WERI-Rb-1 (cell line): ENCODE data around the gene FARS2.

Experiments
- DNase-seq: peaks from one replicate; pipeline ENCODE4 v3.0.0-alpha.2; 2020
- H3K27ac ChIP-seq: fragments of 250-450 bp; sonication (Bioruptor Pico); 2 replicates; pipeline ENCODE4 v1.5.1; 2020; ENCODE audit warnings: mild to moderate bottlenecking, moderate library complexity
- H3K27me3 ChIP-seq: fragments of 250-450 bp; sonication (Bioruptor Pico); 2 replicates; pipeline ENCODE4 v1.5.1; 2021; ENCODE audit warnings: mild to moderate bottlenecking, low read depth, moderate library complexity; ENCODE audit not compliant: insufficient read depth, severe bottlenecking
- H3K36me3 ChIP-seq: fragments of 250-450 bp; sonication (Bioruptor Pico); 2 replicates; pipeline ENCODE4 v1.5.1; 2020; ENCODE audit warnings: mild to moderate bottlenecking, moderate library complexity
- H3K4me3 ChIP-seq: 2 replicates; pipeline ENCODE4 v1.5.1; 2011; ENCODE audit warnings: low read depth, mild to moderate bottlenecking, control low read depth, low read length
- H3K9me3 ChIP-seq: fragments of 250-450 bp; sonication (Bioruptor Pico); 2 replicates; pipeline ENCODE4 v1.5.1; 2021; ENCODE audit warnings: mild to moderate bottlenecking, moderate library complexity; ENCODE audit not compliant: severe bottlenecking
- CTCF ChIP-seq: IDR thresholded peaks from 2 replicates; pipeline ENCODE4 v1.5.1; 2011; ENCODE audit warnings: low read depth, mild to moderate bottlenecking, control low read depth, inconsistent platforms, low read length

Gene FARS2

DNA sequence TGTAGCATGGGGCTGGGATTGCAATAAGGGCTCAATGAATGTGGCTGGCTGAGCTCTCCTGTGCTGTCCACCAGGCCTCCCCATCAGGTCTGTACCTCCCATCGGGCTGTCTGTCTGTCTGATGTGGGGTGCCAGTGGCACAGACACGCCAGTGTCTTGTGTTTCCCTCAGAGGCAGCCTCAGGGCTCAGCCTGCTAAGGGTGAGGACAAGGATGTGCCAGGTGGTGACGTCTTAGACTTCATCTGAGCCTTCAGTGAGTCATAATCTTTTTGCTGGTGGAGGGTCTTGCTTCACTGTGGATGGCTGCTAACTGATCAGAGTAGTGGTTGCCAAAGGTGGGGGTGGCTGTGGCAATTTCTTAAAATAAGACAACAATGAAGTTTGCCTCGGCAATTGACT lies 550.7 kb downstream of the FARS2 start:
- H3K27me3 ChIP-seq: no peaks in the 10 kb centered on the region
- DNase-seq: no peak
- H3K27ac ChIP-seq: no peak overlapping the region
- TF ChIP-seq CTCF: no peak
- no peak overlapping the region for H3K4me3 ChIP-seq
- no peaks in the 10 kb centered on the region for H3K36me3 ChIP-seq
- peaks cover 4% of the 10 kb centered on the region for H3K9me3 ChIP-seq

GRCh38 chr6:5813625-5814027 lies 552.3 kb downstream of the FARS2 start:
- no peak for DNase-seq
- Histone ChIP-seq H3K36me3 (no peaks in the 10 kb centered on the region), H3K4me3 (no peak overlapping the region), H3K9me3 (no peaks in the 10 kb centered on the region), H3K27me3 (no peaks in the 10 kb centered on the region), H3K27ac (no peak overlapping the region)
- no peak for TF ChIP-seq CTCF

GRCh38 chr6:5814116-5814515 lies 552.8 kb downstream of the FARS2 start:
- no peak overlapping the region for H3K27ac ChIP-seq
- DNase-seq: no peak
- no peaks in the 10 kb centered on the region for H3K27me3 ChIP-seq
- no peaks in the 10 kb centered on the region for H3K9me3 ChIP-seq
- TF ChIP-seq CTCF: no peak
- no peaks in the 10 kb centered on the region for H3K36me3 ChIP-seq
- no peak overlapping the region for H3K4me3 ChIP-seq

- H3K27me3 ChIP-seq: no peaks in the 10 kb centered on the region
- no peaks in the 10 kb centered on the region for H3K9me3 ChIP-seq
- no peak overlapping the region for H3K27ac ChIP-seq
- TF ChIP-seq CTCF: no peak
- no peak for DNase-seq
- no peak overlapping the region for H3K4me3 ChIP-seq
- H3K36me3 ChIP-seq: no peaks in the 10 kb centered on the region
Measured at GRCh38 chr6:5814901-5815300, 553.6 kb downstream of the FARS2 start.

DNA sequence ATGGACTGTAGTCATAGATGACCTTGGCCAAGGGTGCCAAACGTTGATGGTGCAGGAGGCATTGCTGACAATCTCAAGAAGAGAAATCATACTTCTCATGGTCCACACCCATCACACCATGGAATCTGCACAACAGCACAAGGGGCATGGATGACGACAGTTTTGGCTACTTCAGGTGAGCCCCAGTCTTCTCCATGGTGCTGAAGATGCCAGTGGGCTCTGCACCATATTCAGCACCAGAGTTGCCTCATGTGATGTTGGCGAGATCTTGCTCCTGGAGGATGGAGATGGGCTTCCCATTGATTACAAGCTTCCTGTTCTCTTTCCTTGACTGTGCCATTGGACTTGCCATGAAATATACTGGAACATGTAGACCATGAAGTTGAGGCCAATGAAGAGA lies 556.6 kb downstream of the FARS2 start:
- no peak overlapping the region for H3K27ac ChIP-seq
- no peak for TF ChIP-seq CTCF
- no peak for DNase-seq
- peaks cover 3% of the 10 kb centered on the region for H3K9me3 ChIP-seq
- H3K27me3 ChIP-seq: no peaks in the 10 kb centered on the region
- no peak overlapping the region for H3K4me3 ChIP-seq
- H3K36me3 ChIP-seq: no peaks in the 10 kb centered on the region

DNA sequence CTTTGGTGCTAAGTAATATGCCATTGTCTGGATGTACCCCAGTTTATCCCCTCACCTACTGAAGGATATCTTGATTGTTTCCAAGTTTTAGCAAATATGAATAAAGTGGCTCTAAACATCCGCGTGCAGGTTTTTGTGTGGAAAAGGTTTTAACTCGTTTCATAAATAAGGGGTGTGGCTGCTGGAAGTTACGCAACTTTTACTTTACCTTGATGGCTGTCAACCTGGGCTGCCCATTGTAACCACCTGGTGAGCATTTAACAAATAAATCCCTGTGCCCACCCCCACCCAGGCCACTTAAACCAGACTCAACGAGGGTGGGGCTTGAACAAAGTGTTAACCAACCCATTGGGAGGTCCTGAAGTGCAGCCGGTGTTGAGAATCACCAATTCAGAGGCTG lies 557.6 kb downstream of the FARS2 start:
- TF ChIP-seq CTCF: no peak
- H3K9me3 ChIP-seq: peaks cover 6% of the 10 kb centered on the region
- no peak overlapping the region for H3K4me3 ChIP-seq
- no peak overlapping the region for H3K27ac ChIP-seq
- DNase-seq: no peak
- no peaks in the 10 kb centered on the region for H3K36me3 ChIP-seq
- no peaks in the 10 kb centered on the region for H3K27me3 ChIP-seq
